K562 (cell line): Measurements from ENCODE around the gene SLC1A4. TPM values are rescaled to one million over a fixed set of nuclear protein-coding genes. Genes with fewer than 3 reads are reported as not detected.

ENCODE experiments used
- ATAC-seq: fragments of 200-7000 bp; cut with Tn5 transposase; 3 replicates; pipeline ENCODE4 v1.9.1; 2020; ENCODE audit warnings: moderate library complexity
- BruUV-seq: library from RNA; stranded (reverse); fragments of 400-500 nt; replicated peaks from 2 replicates; lab custom pipeline; 2021; lab: Mats Ljungman, UMichigan
- CTCF ChIA-PET: fragments of 300-600 bp; formaldehyde crosslinking; extraction: SDS; loops from one replicate; lab custom pipeline; 2021; ENCODE audit warnings: low intra/inter-chr PET ratio; lab: Yijun Ruan, JAX
- POLR2A ChIA-PET: fragments of 300-600, 350-650 bp; sonication (Branson Sonifier 250); formaldehyde crosslinking; extraction: SDS; loops from one replicate; lab custom pipeline; 2021; ENCODE audit warnings: antibody characterized with exemption, inconsistent platforms; lab: Yijun Ruan, JAX
- DNase-seq, 4 experiments: peaks; one replicate each; pipeline versions ENCODE4 v3.0.0 to v3.0.0-alpha.2; 2011 to 2018; ENCODE audit warnings: low spot score in 3 of 4, mixed read lengths in 3 of 4; ENCODE audit errors: extremely low read depth in 1 of 4
- FAIRE-seq: peaks from 2 replicates; lab custom pipeline; 2011; peaks lifted over from hg19 to GRCh38; lab: Jason Lieb, UNC
- H2AFZ ChIP-seq: 2 replicates; pipeline ENCODE4 v1.6.0; 2011; ENCODE audit warnings: low read depth, low read length, control low read depth, inconsistent platforms
- H3K27ac ChIP-seq: fragments of 200-600 bp; 3 replicates; pipeline ENCODE4 v1.8.0; 2011; ENCODE audit warnings: low read depth, mild to moderate bottlenecking, control low read depth, inconsistent platforms, low read length, moderate library complexity, mixed read lengths; ENCODE audit errors: extremely low read depth
- H3K27me3 ChIP-seq, 2 experiments: fragments of 300-600 bp in 1 of 2; 2 replicates in 1 of 2; 3 replicates in 1 of 2; pipeline versions ENCODE4 v1.6.0 to v1.8.0; 2011; ENCODE audit warnings: inconsistent platforms in 2 of 2, low read length in 2 of 2, mild to moderate bottlenecking in 1 of 2, mixed read lengths in 1 of 2, moderate library complexity in 1 of 2; ENCODE audit not compliant: control insufficient read depth in 2 of 2, insufficient read depth in 2 of 2
- H3K36me3 ChIP-seq: fragments of 300-600 bp; 3 replicates; pipeline ENCODE4 v1.8.0; 2011; ENCODE audit warnings: mild to moderate bottlenecking, low read length, inconsistent platforms; ENCODE audit not compliant: control insufficient read depth, insufficient read depth
- H3K4me1 ChIP-seq, 2 experiments: fragments of 200-600 bp in 1 of 2; replicated peaks in 1 of 2; 2 replicates in 1 of 2; 3 replicates in 1 of 2; pipeline versions ENCODE4 v1.5.1 to v1.8.0; 2011; ENCODE audit warnings: inconsistent platforms in 2 of 2, low read length in 2 of 2, mild to moderate bottlenecking in 1 of 2, mixed read lengths in 1 of 2, moderate library complexity in 1 of 2; ENCODE audit not compliant: control insufficient read depth in 2 of 2, insufficient read depth in 2 of 2
- H3K4me2 ChIP-seq: 2 replicates; pipeline ENCODE4 v1.6.1; 2011; ENCODE audit warnings: low read length, control low read depth, inconsistent platforms, mixed read lengths; ENCODE audit not compliant: insufficient read depth
- H3K4me3 ChIP-seq: fragments of 200-600 bp; sonication (generic), shearing (Covaris generic); 2 replicates; pipeline ENCODE4 v1.5.1; 2016; ENCODE audit warnings: control low read depth, inconsistent platforms
- H3K79me2 ChIP-seq: fragments of 200-600 bp; 3 replicates; pipeline ENCODE4 v1.8.0; 2011; ENCODE audit warnings: low read length, inconsistent platforms; ENCODE audit not compliant: control insufficient read depth, insufficient read depth
- H3K9ac ChIP-seq, 2 experiments: 2 replicates each; pipeline versions ENCODE4 v1.6.0 to v1.6.1; 2011; ENCODE audit warnings: low read depth in 2 of 2, low read length in 2 of 2, control low read depth in 1 of 2, inconsistent platforms in 1 of 2, mild to moderate bottlenecking in 1 of 2, mixed read lengths in 1 of 2; ENCODE audit not compliant: insufficient read depth in 1 of 2
- H3K9me1 ChIP-seq: one replicate; pipeline ENCODE4 v1.6.0; 2011; ENCODE audit warnings: inconsistent platforms, mild to moderate bottlenecking, low read length, moderate library complexity; ENCODE audit not compliant: control insufficient read depth, insufficient read depth
- H3K9me3 ChIP-seq: replicated peaks from 2 replicates; pipeline ENCODE4 v1.5.1; 2011; ENCODE audit warnings: low read depth, low read length, inconsistent platforms; ENCODE audit not compliant: control insufficient read depth, insufficient read depth
- H4K20me1 ChIP-seq: replicated peaks from 2 replicates; pipeline ENCODE4 v1.6.1; 2011; ENCODE audit warnings: low read length, inconsistent platforms, mixed read lengths; ENCODE audit not compliant: control insufficient read depth, insufficient read depth
- ELF2 ChIP-seq: fragments of 250-450 bp; sonication (Bioruptor Pico); IDR thresholded peaks from 2 replicates; pipeline ENCODE4 v1.5.0; 2021; ENCODE audit warnings: mild to moderate bottlenecking
- PHF21A ChIP-seq: fragments of 450-650 bp; IDR thresholded peaks from 2 replicates; pipeline ENCODE4 v1.6.1; 2017; ENCODE audit warnings: low read depth, borderline replicate concordance
- TBP ChIP-seq: optimal IDR thresholded peaks from 2 replicates; pipeline ENCODE3; 2011; ENCODE audit warnings: low read depth, low read length, improper control_type of control experiment
- ZBTB17 ChIP-seq: fragments of 450-650 bp; formaldehyde crosslinking; IDR thresholded peaks from 2 replicates; pipeline ENCODE4 v1.4.0; 2020; ENCODE audit warnings: mild to moderate bottlenecking
- WGBS: fragments of 100-300 bp; shearing (Covaris generic); methylation state at CpG from one replicate; pipeline ENCODE4 v1.1.6; 2016; ENCODE audit warnings: low coverage, mixed read lengths; ENCODE audit not compliant: insufficient coverage; ENCODE audit errors: missing lambda C conversion rate; 5-methylcytosine and 5-hydroxymethylcytosine counted together
- in situ Hi-C: fragments of 300-500 bp; cut with MboI; formaldehyde crosslinking; loops from 4 replicates; pipeline ENCODE4 v1.15.0; 2018; ENCODE audit warnings: inconsistent platforms, mixed read lengths
- intact Hi-C: fragments of 100-400 bp; cut with micrococcal nuclease; formaldehyde crosslinking; loops from 2 replicates; pipeline ENCODE4 v1.14.2; 2022
- polyA plus RNA-seq, 8 experiments: library from polyadenylated mRNA; depleted of rRNA in 4 of 8; stranded (reverse) in 5 of 8; unstranded in 3 of 8; fragments of >200 nt; fragmentation: Nextera tagmentation in 2 of 8; fragmentation: Illumina TruSeq in 1 of 8; extraction: Ambion mirVana in 2 of 8; extraction: Trizol in 1 of 8; gene quantifications; 2 replicates each; pipeline versions ENCODE4 v1.2.1 to v1.2.3, GENCODE V29; 2011 to 2014; ENCODE audit warnings: inconsistent platforms in 1 of 8, missing spikeins in 1 of 8
- total RNA-seq, 7 experiments: library from RNA; depleted of rRNA in 6 of 7; stranded (reverse); fragments of >200 nt in 6 of 7; fragmentation: Illumina TruSeq in 2 of 7; extraction: Trizol in 2 of 7; gene quantifications; 2 replicates each; pipeline versions ENCODE4 v1.2.1 to v1.2.3, GENCODE V29; 2011 to 2021; ENCODE audit warnings: low replicate concordance in 1 of 7
- TF ChIP-seq, protein P1 (sequence below): IDR thresholded peaks from 2 replicates; pipeline ENCODE4 v1.6.1; 2016; ENCODE audit warnings: missing genetic modification characterization, missing compliant biosample characterization
- TF ChIP-seq, protein P2 (sequence below): fragments of 450-650 bp; formaldehyde crosslinking; IDR thresholded peaks from 2 replicates; pipeline ENCODE4 v1.4.0; 2022; ENCODE audit warnings: missing genetic modification characterization
- TF ChIP-seq, protein P3 (sequence below): fragments of 450-650 bp; IDR thresholded peaks from 2 replicates; pipeline ENCODE4 v1.6.1; 2016; ENCODE audit warnings: antibody characterized with exemption
- TF ChIP-seq, protein P4 (sequence below), 2 experiments: fragments of 450-650 bp; IDR thresholded peaks; 2 replicates each; pipeline ENCODE4 v1.6.1; 2018; ENCODE audit warnings: mild to moderate bottlenecking in 2 of 2, low read depth in 1 of 2; ENCODE audit not compliant: partially characterized antibody in 2 of 2

SLC1A4 gene
- total and polyA plus RNA-seq, 9 of the 15 experiments (the other 6 are each of a cell fraction or from before 2014, with no cell fraction given) = 4.4 to 24.0 (median 10.9) TPM

DNA sequence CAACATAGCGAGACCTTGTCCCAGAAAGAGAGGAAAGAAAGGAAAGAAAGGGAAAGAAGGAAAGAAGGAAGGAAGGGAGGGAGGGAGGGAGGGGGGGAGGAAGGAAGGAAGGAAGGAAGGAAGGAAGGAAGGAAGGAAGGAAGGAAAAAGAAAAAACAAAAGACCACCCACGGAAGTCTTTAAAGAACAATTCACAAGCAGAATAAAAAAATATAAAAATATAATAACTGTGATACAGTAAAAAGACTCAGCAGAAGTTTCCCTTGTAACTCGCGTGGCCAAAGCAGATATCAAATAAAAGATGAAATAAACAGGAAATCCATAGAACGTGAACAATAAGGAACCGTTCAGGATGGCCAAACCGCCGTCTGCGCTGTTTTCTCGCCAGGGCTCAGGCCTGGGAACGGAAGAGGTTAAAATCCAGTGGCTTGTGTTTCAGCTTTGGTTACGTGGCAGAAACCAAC, 1.2 kb upstream of the SLC1A4 start:
- CTCF ChIA-PET = no interaction called here
- 6% methylated on average over 12 of the region's 12 CpGs for WGBS
- peak; percentile 83 for FAIRE-seq
- TF ChIP-seq PHF21A (no peak), ZBTB17 (CRISPR knock-in tag) (no peak), ELF2 (CRISPR knock-in tag) (no peak), TBP (peak; percentile 6)
- TF ChIP-seq, protein P1, sequence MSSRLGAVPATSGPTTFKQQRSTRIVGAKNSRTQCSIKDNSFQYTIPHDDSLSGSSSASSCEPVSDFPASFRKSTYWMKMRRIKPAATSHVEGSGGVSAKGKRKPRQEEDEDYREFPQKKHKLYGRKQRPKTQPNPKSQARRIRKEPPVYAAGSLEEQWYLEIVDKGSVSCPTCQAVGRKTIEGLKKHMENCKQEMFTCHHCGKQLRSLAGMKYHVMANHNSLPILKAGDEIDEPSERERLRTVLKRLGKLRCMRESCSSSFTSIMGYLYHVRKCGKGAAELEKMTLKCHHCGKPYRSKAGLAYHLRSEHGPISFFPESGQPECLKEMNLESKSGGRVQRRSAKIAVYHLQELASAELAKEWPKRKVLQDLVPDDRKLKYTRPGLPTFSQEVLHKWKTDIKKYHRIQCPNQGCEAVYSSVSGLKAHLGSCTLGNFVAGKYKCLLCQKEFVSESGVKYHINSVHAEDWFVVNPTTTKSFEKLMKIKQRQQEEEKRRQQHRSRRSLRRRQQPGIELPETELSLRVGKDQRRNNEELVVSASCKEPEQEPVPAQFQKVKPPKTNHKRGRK (tag) = peak; percentile 97
- TF ChIP-seq, protein P2, sequence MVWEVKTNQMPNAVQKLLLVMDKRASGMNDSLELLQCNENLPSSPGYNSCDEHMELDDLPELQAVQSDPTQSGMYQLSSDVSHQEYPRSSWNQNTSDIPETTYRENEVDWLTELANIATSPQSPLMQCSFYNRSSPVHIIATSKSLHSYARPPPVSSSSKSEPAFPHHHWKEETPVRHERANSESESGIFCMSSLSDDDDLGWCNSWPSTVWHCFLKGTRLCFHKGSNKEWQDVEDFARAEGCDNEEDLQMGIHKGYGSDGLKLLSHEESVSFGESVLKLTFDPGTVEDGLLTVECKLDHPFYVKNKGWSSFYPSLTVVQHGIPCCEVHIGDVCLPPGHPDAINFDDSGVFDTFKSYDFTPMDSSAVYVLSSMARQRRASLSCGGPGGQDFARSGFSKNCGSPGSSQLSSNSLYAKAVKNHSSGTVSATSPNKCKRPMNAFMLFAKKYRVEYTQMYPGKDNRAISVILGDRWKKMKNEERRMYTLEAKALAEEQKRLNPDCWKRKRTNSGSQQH (CRISPR knock-in tag) = no peak
- TF ChIP-seq, protein P3, sequence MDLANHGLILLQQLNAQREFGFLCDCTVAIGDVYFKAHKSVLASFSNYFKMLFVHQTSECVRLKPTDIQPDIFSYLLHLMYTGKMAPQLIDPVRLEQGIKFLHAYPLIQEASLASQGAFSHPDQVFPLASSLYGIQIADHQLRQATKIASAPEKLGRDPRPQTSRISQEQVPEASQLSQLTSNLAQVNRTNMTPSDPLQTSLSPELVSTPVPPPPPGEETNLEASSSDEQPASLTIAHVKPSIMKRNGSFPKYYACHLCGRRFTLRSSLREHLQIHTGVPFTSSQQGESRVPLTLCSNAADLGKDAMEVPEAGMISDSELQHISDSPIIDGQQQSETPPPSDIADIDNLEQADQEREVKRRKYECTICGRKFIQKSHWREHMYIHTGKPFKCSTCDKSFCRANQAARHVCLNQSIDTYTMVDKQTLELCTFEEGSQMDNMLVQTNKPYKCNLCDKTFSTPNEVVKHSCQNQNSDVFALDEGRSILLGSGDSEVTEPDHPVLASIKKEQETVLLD = 0 out of 2 replicates have a peak, but pooled peaks have one; percentile 16
- TF ChIP-seq, protein P4, sequence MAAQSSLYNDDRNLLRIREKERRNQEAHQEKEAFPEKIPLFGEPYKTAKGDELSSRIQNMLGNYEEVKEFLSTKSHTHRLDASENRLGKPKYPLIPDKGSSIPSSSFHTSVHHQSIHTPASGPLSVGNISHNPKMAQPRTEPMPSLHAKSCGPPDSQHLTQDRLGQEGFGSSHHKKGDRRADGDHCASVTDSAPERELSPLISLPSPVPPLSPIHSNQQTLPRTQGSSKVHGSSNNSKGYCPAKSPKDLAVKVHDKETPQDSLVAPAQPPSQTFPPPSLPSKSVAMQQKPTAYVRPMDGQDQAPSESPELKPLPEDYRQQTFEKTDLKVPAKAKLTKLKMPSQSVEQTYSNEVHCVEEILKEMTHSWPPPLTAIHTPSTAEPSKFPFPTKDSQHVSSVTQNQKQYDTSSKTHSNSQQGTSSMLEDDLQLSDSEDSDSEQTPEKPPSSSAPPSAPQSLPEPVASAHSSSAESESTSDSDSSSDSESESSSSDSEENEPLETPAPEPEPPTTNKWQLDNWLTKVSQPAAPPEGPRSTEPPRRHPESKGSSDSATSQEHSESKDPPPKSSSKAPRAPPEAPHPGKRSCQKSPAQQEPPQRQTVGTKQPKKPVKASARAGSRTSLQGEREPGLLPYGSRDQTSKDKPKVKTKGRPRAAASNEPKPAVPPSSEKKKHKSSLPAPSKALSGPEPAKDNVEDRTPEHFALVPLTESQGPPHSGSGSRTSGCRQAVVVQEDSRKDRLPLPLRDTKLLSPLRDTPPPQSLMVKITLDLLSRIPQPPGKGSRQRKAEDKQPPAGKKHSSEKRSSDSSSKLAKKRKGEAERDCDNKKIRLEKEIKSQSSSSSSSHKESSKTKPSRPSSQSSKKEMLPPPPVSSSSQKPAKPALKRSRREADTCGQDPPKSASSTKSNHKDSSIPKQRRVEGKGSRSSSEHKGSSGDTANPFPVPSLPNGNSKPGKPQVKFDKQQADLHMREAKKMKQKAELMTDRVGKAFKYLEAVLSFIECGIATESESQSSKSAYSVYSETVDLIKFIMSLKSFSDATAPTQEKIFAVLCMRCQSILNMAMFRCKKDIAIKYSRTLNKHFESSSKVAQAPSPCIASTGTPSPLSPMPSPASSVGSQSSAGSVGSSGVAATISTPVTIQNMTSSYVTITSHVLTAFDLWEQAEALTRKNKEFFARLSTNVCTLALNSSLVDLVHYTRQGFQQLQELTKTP (IDR thresholded peaks at IDR 0.05; ENCODE audit: low read depth in 1 of 2, partially characterized antibody in 2 of 2) = peak in 1 of 2 experiments; percentile 22

More for the DNA sequence above, 1.2 kb upstream of the SLC1A4 start:
- Histone ChIP-seq H3K27me3 (no peaks in the 10 kb centered on the region), H3K4me2 (peak overlapping the region; percentile 95), H3K9me1 (no peaks in the 10 kb centered on the region), H3K4me1 (peaks cover 24 to 27% of the 10 kb centered on the region in 2 experiments; a peak in 4 of 5 replicates), H2AFZ (peak overlapping the region; percentile 90), H3K4me3 (peak overlapping the region; percentile 88), H3K9me3 (no peaks in the 10 kb centered on the region), H3K36me3 (no peaks in the 10 kb centered on the region; the same call in 2 of the 3 replicates), H3K9ac (peak overlapping the region; percentile 86 to 96), H3K27ac (peak overlapping the region; percentile 88), H4K20me1 (peaks cover 6% of the 10 kb centered on the region), H3K79me2 (peaks cover 31% of the 10 kb centered on the region)
- intact Hi-C loops = loop anchor here (2.0 kb wide), 1 partner anchor 69 kb away; the partner anchor contains the start of gene CEP68
- in situ Hi-C loops = no loop called here
- ATAC-seq (no peak), DNase-seq (no peak)
- no TSS peak for BruUV-seq
- POLR2A ChIA-PET = interaction anchor here (0.7 to 2.1 kb wide), 13 partner anchors 8 to 333 kb away, joined by 3 to 14 read pairs (median 4); partner anchors contain the start of gene CEP68
